BE2C (cell line): ENCODE measurements around the gene CACNA1D.
"Not testable (repeated sequence)": the region's sequence is repeated elsewhere in the genome, so short reads cannot be mapped to it uniquely, and the experiment has no call there.

Experiments used
- DNase-seq: peaks from one replicate; pipeline ENCODE4 v3.0.0-alpha.2; 2020
- H3K27me3 ChIP-seq: fragments of 250-450 bp; sonication (Bioruptor Pico); 2 replicates; pipeline ENCODE4 v1.5.1; 2020; ENCODE audit warnings: mild to moderate bottlenecking
- H3K36me3 ChIP-seq: fragments of 250-450 bp; sonication (Bioruptor Pico); 2 replicates; pipeline ENCODE4 v1.5.1; 2020; ENCODE audit warnings: mild to moderate bottlenecking
- H3K4me1 ChIP-seq: fragments of 250-450 bp; sonication (Bioruptor Pico); 2 replicates; pipeline ENCODE4 v1.5.1; 2020
- H3K4me3 ChIP-seq: 2 replicates; pipeline ENCODE4 v1.5.1; 2011; ENCODE audit warnings: low read depth, low read length
- H3K9me3 ChIP-seq: fragments of 250-450 bp; sonication (Bioruptor Pico); 2 replicates; pipeline ENCODE4 v1.5.1; 2020
- TF ChIP-seq, protein P1 (sequence below): IDR thresholded peaks from 2 replicates; pipeline ENCODE4 v1.5.1; 2012; ENCODE audit warnings: mild to moderate bottlenecking, low read depth, low read length

The CACNA1D gene

DNA sequence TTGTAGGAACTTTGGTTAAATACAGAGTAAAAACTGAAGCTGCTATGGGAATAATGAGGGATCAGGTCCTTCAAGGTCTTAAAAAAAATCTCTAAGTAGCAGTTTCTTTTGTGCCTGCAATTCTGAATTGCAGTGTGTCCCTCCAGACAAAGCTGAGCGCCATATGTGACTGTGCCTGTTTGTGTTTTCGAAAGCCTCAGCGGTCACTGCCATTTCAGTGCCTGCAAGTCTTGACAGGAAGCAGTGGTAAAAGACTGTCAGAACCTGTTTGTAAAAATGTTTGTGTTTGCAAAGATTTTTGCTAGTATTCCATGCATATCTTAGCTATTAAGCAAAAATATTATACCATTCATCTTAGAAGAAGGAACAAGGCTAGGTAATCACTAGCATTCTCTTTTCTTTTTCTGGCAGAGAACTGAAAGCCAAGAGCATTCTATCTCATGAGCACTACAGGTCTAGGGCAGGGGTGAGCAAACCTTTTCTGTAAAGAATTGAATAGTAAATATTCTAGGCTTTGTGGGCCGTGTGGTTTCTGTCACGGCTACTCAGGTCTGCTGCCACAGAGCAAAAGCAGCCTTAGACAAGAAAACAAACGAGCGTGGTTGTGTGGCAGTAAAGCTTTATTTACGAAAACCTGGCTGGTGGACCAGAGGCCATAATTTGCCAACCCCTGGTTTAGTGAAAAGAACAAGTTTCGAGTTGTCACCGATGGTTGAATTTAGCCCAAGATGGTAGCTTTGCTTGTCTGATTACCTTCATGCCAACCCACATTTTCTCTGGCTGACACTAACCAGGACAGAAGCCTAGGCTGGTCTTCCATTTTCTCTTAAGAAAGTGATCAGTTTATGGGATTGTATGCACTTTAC, 134.4 kb downstream of the CACNA1D start:
- Histone ChIP-seq H3K9me3 (no peaks in the 10 kb centered on the region), H3K36me3 (no peaks in the 10 kb centered on the region), H3K27me3 (no peaks in the 10 kb centered on the region), H3K4me3 (no peak overlapping the region), H3K4me1 (no peaks in the 10 kb centered on the region)
- TF ChIP-seq, protein P1, sequence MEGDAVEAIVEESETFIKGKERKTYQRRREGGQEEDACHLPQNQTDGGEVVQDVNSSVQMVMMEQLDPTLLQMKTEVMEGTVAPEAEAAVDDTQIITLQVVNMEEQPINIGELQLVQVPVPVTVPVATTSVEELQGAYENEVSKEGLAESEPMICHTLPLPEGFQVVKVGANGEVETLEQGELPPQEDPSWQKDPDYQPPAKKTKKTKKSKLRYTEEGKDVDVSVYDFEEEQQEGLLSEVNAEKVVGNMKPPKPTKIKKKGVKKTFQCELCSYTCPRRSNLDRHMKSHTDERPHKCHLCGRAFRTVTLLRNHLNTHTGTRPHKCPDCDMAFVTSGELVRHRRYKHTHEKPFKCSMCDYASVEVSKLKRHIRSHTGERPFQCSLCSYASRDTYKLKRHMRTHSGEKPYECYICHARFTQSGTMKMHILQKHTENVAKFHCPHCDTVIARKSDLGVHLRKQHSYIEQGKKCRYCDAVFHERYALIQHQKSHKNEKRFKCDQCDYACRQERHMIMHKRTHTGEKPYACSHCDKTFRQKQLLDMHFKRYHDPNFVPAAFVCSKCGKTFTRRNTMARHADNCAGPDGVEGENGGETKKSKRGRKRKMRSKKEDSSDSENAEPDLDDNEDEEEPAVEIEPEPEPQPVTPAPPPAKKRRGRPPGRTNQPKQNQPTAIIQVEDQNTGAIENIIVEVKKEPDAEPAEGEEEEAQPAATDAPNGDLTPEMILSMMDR = no peak
- no peak for DNase-seq

DNA sequence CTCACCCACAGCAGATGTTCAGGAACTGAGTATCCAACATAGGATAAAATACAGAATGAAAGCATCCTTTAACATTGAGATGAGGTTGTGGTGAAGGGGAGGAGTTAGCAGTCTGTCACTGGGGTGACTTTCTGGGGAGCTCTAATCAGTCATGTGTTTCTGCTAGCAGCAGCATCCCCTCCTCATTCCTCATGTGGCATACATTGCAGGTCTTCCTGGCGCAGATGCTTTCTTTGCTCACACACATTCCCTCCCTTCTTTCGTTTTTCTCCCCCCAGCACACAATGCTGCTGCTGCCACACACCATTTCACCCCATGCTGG, 135.0 kb downstream of the CACNA1D start:
- no peaks in the 10 kb centered on the region for H3K4me1 ChIP-seq
- no peaks in the 10 kb centered on the region for H3K27me3 ChIP-seq
- no peaks in the 10 kb centered on the region for H3K36me3 ChIP-seq
- no peaks in the 10 kb centered on the region for H3K9me3 ChIP-seq
- TF ChIP-seq, protein P1 = no peak
- DNase-seq = no peak
- no peak overlapping the region for H3K4me3 ChIP-seq

DNA sequence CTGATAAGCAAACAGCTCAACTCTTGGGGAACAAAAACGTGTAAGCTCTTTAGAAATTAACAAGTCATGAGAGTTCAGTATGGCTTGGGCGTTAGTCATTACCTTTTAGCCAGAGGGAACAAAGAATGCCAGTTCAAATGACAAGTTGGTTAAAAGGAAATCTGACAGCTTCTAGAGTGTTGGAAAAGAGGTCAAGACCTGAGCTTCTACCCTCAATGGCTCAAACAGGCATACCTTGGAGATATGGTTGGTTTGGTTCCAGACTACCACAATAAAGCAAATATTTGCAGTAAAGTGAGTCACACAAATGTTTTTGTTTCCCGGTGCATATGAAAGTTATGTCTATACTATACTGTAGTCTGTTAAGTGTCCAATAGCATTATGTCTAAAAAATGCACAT, 136.1 kb downstream of the CACNA1D start:
- DNase-seq = no peak
- H3K4me3 ChIP-seq = no peak overlapping the region
- H3K9me3 ChIP-seq = no peaks in the 10 kb centered on the region
- no peaks in the 10 kb centered on the region; the same call in 1 of the 2 replicates for H3K27me3 ChIP-seq
- TF ChIP-seq, protein P1 = no peak
- no peaks in the 10 kb centered on the region for H3K4me1 ChIP-seq
- no peaks in the 10 kb centered on the region for H3K36me3 ChIP-seq

DNA sequence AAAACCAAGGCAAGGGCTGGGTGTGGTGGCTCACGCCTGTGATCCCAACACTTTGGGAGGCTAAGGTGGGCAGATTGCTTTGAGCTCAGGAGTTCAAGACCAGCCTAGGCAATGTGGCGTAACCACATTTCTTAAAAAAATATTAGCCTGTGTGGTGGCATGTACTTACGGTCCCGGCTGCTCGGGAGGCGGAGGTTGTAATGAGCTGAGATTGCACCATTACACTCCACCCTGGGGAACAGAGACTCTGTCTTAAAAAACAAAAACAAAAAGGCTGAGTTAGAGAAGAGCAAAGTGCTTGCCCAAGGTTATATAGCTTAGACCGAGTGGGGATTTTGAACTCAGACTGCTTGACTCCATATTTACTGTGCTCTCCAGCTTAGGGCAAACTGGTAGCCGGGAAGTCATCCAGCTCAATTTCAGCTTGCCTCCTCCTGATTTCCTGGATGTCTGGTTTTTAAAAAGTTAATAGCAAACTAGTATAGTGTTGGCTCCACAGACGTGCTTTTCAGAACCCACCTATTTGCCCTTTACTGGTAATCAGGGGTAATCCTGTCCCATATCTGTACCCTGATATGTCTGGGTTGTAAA, 138.9 kb downstream of the CACNA1D start:
- Histone ChIP-seq H3K27me3 (no peaks in the 10 kb centered on the region; the same call in 1 of the 2 replicates), H3K4me3 (no peak overlapping the region), H3K4me1 (no peaks in the 10 kb centered on the region), H3K36me3 (no peaks in the 10 kb centered on the region), H3K9me3 (no peaks in the 10 kb centered on the region)
- TF ChIP-seq, protein P1 = no peak
- no peak for DNase-seq

DNA sequence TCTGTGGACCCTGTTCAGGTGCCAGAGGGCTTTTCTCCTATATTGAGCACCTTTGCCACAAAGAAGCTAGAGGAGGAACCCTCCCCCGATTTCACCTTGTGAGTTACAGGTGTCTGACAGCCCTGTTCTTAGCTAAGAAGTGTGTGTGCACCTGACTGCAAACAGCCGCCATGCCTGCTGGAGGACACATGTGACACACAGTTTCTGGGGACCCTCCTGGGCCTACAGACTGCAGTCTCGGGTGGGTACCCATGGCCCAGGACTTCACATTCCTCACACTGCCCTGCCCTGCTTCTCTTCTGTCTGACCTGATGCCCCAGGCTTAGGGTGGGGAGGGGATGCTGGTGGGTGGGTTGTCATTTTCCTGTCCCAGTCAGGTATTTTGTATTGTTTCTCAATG, 140.6 kb downstream of the CACNA1D start:
- Histone ChIP-seq H3K4me1 (no peaks in the 10 kb centered on the region), H3K27me3 (no peaks in the 10 kb centered on the region; the same call in 1 of the 2 replicates), H3K36me3 (no peaks in the 10 kb centered on the region), H3K9me3 (no peaks in the 10 kb centered on the region), H3K4me3 (no peak overlapping the region)
- TF ChIP-seq, protein P1 = no peak
- DNase-seq = no peak

DNA sequence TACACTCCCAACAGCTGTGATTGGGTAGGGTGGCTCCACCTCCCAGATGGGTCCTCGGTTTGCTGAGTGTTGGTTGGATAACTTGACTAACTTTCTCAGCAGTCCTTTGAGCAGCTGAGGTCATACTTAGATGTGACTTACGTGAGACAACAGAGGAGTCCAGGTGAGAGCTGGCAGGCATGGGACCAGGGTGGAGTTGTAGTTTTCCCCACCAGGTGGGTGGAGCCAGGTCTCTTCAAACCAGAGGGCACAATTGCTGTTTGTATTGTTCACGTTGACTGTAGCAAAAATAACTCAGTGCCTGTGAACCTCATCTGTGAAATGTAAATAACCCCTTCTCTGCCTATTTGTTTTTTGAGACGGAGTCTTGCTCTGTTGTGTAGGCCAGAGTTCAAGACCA, 144.4 kb downstream of the CACNA1D start:
- not testable (repeated sequence) for H3K4me3 ChIP-seq, H3K4me1 ChIP-seq, H3K9me3 ChIP-seq, H3K27me3 ChIP-seq, DNase-seq, H3K36me3 ChIP-seq
